Measurements from ENCODE around the gene CMC2. TPM values are rescaled to one million over a fixed set of nuclear protein-coding genes. Genes with fewer than 3 reads are reported as not detected.

The CMC2 gene
- total RNA-seq, 1 experiment from 2014 or later: 82.0 TPM

GRCh38 chr16:81001330-81001729, 5.4 kb downstream of the CMC2 start:
- Histone ChIP-seq H3K27ac (ENCODE audit: low read length) (no peak overlapping the region), H3K4me3 (ENCODE audit: low read depth in 2 of 2, low read length in 2 of 2) (no peak overlapping the region), H3K9me3 (ENCODE audit: control insufficient read depth, insufficient read depth, low read depth, low read length) (no peaks in the 10 kb centered on the region), H3K27me3 (ENCODE audit: control insufficient read depth, insufficient read depth, low read length) (no peaks in the 10 kb centered on the region), H3K4me1 (ENCODE audit: control insufficient read depth, insufficient read depth, low read length) (peaks cover 10% of the 10 kb centered on the region), H3K36me3 (ENCODE audit: control insufficient read depth, insufficient read depth, low read length) (peaks cover 6% of the 10 kb centered on the region; the same call in 1 of the 2 replicates)
- TF ChIP-seq TCF7L2 (IDR thresholded peaks at IDR 0.05; ENCODE audit: low read depth, low read length) (no peak), SIN3A (IDR thresholded peaks at IDR 0.05; ENCODE audit: borderline replicate concordance, insufficient read depth, low read depth, low read length) (no peak), POLR2AphosphoS5 (IDR thresholded peaks at IDR 0.05; ENCODE audit: low read depth, low read length) (no peak)
- TF ChIP-seq, protein P1, sequence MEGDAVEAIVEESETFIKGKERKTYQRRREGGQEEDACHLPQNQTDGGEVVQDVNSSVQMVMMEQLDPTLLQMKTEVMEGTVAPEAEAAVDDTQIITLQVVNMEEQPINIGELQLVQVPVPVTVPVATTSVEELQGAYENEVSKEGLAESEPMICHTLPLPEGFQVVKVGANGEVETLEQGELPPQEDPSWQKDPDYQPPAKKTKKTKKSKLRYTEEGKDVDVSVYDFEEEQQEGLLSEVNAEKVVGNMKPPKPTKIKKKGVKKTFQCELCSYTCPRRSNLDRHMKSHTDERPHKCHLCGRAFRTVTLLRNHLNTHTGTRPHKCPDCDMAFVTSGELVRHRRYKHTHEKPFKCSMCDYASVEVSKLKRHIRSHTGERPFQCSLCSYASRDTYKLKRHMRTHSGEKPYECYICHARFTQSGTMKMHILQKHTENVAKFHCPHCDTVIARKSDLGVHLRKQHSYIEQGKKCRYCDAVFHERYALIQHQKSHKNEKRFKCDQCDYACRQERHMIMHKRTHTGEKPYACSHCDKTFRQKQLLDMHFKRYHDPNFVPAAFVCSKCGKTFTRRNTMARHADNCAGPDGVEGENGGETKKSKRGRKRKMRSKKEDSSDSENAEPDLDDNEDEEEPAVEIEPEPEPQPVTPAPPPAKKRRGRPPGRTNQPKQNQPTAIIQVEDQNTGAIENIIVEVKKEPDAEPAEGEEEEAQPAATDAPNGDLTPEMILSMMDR (IDR thresholded peaks at IDR 0.05): no peak
- TF ChIP-seq, protein P2, sequence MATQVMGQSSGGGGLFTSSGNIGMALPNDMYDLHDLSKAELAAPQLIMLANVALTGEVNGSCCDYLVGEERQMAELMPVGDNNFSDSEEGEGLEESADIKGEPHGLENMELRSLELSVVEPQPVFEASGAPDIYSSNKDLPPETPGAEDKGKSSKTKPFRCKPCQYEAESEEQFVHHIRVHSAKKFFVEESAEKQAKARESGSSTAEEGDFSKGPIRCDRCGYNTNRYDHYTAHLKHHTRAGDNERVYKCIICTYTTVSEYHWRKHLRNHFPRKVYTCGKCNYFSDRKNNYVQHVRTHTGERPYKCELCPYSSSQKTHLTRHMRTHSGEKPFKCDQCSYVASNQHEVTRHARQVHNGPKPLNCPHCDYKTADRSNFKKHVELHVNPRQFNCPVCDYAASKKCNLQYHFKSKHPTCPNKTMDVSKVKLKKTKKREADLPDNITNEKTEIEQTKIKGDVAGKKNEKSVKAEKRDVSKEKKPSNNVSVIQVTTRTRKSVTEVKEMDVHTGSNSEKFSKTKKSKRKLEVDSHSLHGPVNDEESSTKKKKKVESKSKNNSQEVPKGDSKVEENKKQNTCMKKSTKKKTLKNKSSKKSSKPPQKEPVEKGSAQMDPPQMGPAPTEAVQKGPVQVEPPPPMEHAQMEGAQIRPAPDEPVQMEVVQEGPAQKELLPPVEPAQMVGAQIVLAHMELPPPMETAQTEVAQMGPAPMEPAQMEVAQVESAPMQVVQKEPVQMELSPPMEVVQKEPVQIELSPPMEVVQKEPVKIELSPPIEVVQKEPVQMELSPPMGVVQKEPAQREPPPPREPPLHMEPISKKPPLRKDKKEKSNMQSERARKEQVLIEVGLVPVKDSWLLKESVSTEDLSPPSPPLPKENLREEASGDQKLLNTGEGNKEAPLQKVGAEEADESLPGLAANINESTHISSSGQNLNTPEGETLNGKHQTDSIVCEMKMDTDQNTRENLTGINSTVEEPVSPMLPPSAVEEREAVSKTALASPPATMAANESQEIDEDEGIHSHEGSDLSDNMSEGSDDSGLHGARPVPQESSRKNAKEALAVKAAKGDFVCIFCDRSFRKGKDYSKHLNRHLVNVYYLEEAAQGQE (IDR thresholded peaks at IDR 0.05; ENCODE audit: insufficient read depth in 1 of 2, low read depth in 2 of 2, low read length in 1 of 2): no peak
- ATAC-seq: no peak
- DNase-seq (ENCODE audit: low read depth, low spot score): no peak
- BruUV-seq (replicated peaks): no TSS peak
- in situ Hi-C loops (cut with HindIII; ENCODE audit: low pct_unique_long_range_greater_than_20kb, low sequenced_read_pairs) (no loop called here), intact Hi-C loops (cut with micrococcal nuclease; ENCODE audit: unreplicated experiment) (loop anchor here (10.0 kb wide), 1 partner anchor 733 kb away; no protein-coding TSS in a partner anchor)
- ChIA-PET POLR2A (no interaction called here), CTCF (no interaction called here)

GRCh38 chr16:81000873-81001272, 5.8 kb downstream of the CMC2 start:
- Histone ChIP-seq H3K36me3 (ENCODE audit: control insufficient read depth, insufficient read depth, low read length) (peaks cover 2% of the 10 kb centered on the region; the same call in 1 of the 2 replicates), H3K4me3 (ENCODE audit: low read depth in 2 of 2, low read length in 2 of 2) (no peak overlapping the region), H3K9me3 (ENCODE audit: control insufficient read depth, insufficient read depth, low read depth, low read length) (no peaks in the 10 kb centered on the region), H3K27me3 (ENCODE audit: control insufficient read depth, insufficient read depth, low read length) (no peaks in the 10 kb centered on the region), H3K4me1 (ENCODE audit: control insufficient read depth, insufficient read depth, low read length) (peaks cover 10% of the 10 kb centered on the region), H3K27ac (ENCODE audit: low read length) (no peak overlapping the region)
- intact Hi-C loops (cut with micrococcal nuclease; ENCODE audit: unreplicated experiment) (loop anchor here (10.0 kb wide), 1 partner anchor 734 kb away; no protein-coding TSS in a partner anchor), in situ Hi-C loops (cut with HindIII; ENCODE audit: low pct_unique_long_range_greater_than_20kb, low sequenced_read_pairs) (no loop called here)
- DNase-seq (ENCODE audit: low read depth, low spot score) (no peak), ATAC-seq (no peak)
- CTCF ChIA-PET: no interaction called here
- BruUV-seq (replicated peaks): no TSS peak
- TF ChIP-seq, protein P1 (IDR thresholded peaks at IDR 0.05): no peak
- TF ChIP-seq POLR2AphosphoS5 (IDR thresholded peaks at IDR 0.05; ENCODE audit: low read depth, low read length): no peak
- TF ChIP-seq, protein P2 (IDR thresholded peaks at IDR 0.05; ENCODE audit: insufficient read depth in 1 of 2, low read depth in 2 of 2, low read length in 1 of 2): no peak
- TF ChIP-seq TCF7L2 (IDR thresholded peaks at IDR 0.05; ENCODE audit: low read depth, low read length): no peak
- no peak for TF ChIP-seq SIN3A (IDR thresholded peaks at IDR 0.05; ENCODE audit: borderline replicate concordance, insufficient read depth, low read depth, low read length)
- POLR2A ChIA-PET: no interaction called here

Measured in Panc1 (cell line).